Sigmoid colon (tissue), 4 donors: ENCODE results near the gene NT5DC4.

Source experiments
- EP300 ChIP-seq, 4 donors: sonication (generic); formaldehyde crosslinking; IDR thresholded peaks; one replicate each; pipeline ENCODE4 v1.6.1; 2017; ENCODE audit warnings: antibody characterized with exemption in 4 of 4
- POLR2A ChIP-seq, 2 donors: fragments of 450-650 bp; IDR thresholded peaks; one replicate each; pipeline ENCODE4 v1.6.1; 2016; ENCODE audit warnings: antibody characterized with exemption in 2 of 2, mild to moderate bottlenecking in 2 of 2, moderate library complexity in 2 of 2
- TF ChIP-seq, protein P1 (sequence below), 4 experiments: fragments of 450-650 bp in 3 of 4; fragments of 200-600 bp in 1 of 4; IDR thresholded peaks; one replicate each; pipeline ENCODE4 v1.5.1; 2016 to 2019; ENCODE audit warnings: antibody characterized with exemption in 4 of 4, mild to moderate bottlenecking in 3 of 4, moderate library complexity in 2 of 4

DNA sequence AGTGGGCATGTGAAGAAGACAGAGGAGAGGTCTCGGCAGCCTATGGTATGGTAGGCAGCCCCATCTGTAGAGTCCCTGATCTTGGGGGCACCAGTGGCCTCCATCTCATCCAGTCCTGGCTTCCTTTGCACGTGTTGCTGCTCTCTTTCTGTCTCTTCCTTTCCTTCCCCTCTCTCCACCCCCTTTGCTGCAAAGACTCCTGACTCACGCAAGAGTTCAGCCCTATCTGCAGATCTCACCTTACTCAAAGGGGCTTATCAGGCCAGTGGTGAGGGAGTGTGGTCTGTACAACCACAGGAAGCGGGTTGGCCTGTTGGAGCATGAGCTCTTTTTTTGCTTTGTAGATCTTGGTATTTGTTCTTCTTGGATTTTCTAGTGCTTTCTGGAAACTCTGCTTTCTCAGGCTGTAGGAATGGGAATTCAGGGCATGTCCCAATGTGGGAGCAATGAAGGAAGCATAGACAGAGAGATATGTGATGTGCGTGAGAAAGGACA, 14.6 kb upstream of the NT5DC4 start:
- TF ChIP-seq, protein P1, sequence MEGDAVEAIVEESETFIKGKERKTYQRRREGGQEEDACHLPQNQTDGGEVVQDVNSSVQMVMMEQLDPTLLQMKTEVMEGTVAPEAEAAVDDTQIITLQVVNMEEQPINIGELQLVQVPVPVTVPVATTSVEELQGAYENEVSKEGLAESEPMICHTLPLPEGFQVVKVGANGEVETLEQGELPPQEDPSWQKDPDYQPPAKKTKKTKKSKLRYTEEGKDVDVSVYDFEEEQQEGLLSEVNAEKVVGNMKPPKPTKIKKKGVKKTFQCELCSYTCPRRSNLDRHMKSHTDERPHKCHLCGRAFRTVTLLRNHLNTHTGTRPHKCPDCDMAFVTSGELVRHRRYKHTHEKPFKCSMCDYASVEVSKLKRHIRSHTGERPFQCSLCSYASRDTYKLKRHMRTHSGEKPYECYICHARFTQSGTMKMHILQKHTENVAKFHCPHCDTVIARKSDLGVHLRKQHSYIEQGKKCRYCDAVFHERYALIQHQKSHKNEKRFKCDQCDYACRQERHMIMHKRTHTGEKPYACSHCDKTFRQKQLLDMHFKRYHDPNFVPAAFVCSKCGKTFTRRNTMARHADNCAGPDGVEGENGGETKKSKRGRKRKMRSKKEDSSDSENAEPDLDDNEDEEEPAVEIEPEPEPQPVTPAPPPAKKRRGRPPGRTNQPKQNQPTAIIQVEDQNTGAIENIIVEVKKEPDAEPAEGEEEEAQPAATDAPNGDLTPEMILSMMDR (IDR thresholded peaks at IDR 0.05), result no peak
- TF ChIP-seq EP300 (IDR thresholded peaks at IDR 0.05) (no peak), POLR2A (IDR thresholded peaks at IDR 0.05) (no peak)
